ENCODE results near the gene THSD7A. TPM values are rescaled to one million over a fixed set of nuclear protein-coding genes. Genes with fewer than 3 reads are reported as not detected.

The THSD7A gene
- total and polyA plus RNA-seq, 2 of the 13 experiments (the other 11 are each of a cell fraction or from before 2014, with no cell fraction given), result 0.01 to 0.07 TPM

GRCh38 chr7:11779864-11780674 lies 51.9 kb downstream of the THSD7A start:
- no TSS peak for BruUV-seq (replicated peaks)
- TF ChIP-seq ZNF556 (CRISPR knock-in tag; IDR thresholded peaks at IDR 0.05; ENCODE audit: borderline replicate concordance), result no peak
- no peak for TF ChIP-seq DDIT3 (CRISPR knock-in tag; IDR thresholded peaks at IDR 0.05)
- no peak for TF ChIP-seq BHLHE40 (IDR thresholded peaks at IDR 0.05; ENCODE audit: low read length)
- TF ChIP-seq ZNF317 (CRISPR knock-in tag; IDR thresholded peaks at IDR 0.05), result no peak
- no peak for TF ChIP-seq RNF2 (conservative IDR thresholded peaks at IDR 0.05; ENCODE audit: low read depth)
- no peak for TF ChIP-seq NFYC (CRISPR knock-in tag; IDR thresholded peaks at IDR 0.05)
- no peak for TF ChIP-seq RFXANK (CRISPR knock-in tag; IDR thresholded peaks at IDR 0.05)
- no peak for TF ChIP-seq SUZ12 (IDR thresholded peaks at IDR 0.05; ENCODE audit: low read depth, low read length)
- no peak for TF ChIP-seq POLR2A (IDR thresholded peaks at IDR 0.05; ENCODE audit: insufficient read depth in 1 of 2, low read depth in 2 of 2, low read length in 2 of 2)
- intact Hi-C loops (cut with micrococcal nuclease; ENCODE audit: unreplicated experiment), result no loop called here

GRCh38 chr7:11776039-11776438 lies 56.0 kb downstream of the THSD7A start:
- 3% methylated on average over 2 of the region's 2 CpGs for WGBS (ENCODE audit: low lambda C conversion rate)
- Histone ChIP-seq H3K4me2 (ENCODE audit: low read depth, low read length) (no peak overlapping the region), H3K4me1 (ENCODE audit: insufficient read depth, low read length) (no peaks in the 10 kb centered on the region), H3K27me3 (ENCODE audit: control insufficient read depth in 1 of 2, insufficient read depth in 2 of 2, low read length in 2 of 2) (no peaks in the 10 kb centered on the region; a peak in 1 of 5 replicates), H4K20me1 (ENCODE audit: insufficient read depth, low read length) (no peaks in the 10 kb centered on the region), H3K4me3 (replicated peaks in 1 of 3; ENCODE audit: insufficient read depth in 1 of 3, low read depth in 2 of 3, low read length in 3 of 3) (no peak overlapping the region), H3K9me3 (ENCODE audit: low read length) (no peaks in the 10 kb centered on the region), H3K79me2 (ENCODE audit: insufficient read depth, low read length) (no peaks in the 10 kb centered on the region), H3K36me3 (replicated peaks in 1 of 2; ENCODE audit: control insufficient read depth in 1 of 2, insufficient read depth in 2 of 2, low read length in 2 of 2) (no peaks in the 10 kb centered on the region), H3K9ac (ENCODE audit: insufficient read depth, low read depth, low read length) (no peak overlapping the region), H3K27ac (ENCODE audit: extremely low read length, insufficient read depth, low read length) (no peak overlapping the region), H2AFZ (ENCODE audit: low read length) (no peak overlapping the region)
- ATAC-seq (no peak), DNase-seq (ENCODE audit: low spot score) (no peak), FAIRE-seq (no peak)
- in situ Hi-C loops (cut with HindIII; ENCODE audit: extremely low pct_ligation_motif_present, low pct_unique_long_range_greater_than_20kb) (no loop called here), intact Hi-C loops (cut with micrococcal nuclease; ENCODE audit: unreplicated experiment) (no loop called here)
- no TSS peak for BruUV-seq (replicated peaks)
- CTCF ChIA-PET (ENCODE audit: low intra/inter-chr PET ratio, low total read pairs), result no interaction called here
- POLR2A ChIA-PET, result no interaction called here
- TF ChIP-seq ATM (IDR thresholded peaks at IDR 0.05; ENCODE audit: borderline replicate concordance), result no peak
- TF ChIP-seq MXI1 (IDR thresholded peaks at IDR 0.05; ENCODE audit: borderline replicate concordance, low read depth, low read length), result no peak
- TF ChIP-seq ATF2 (CRISPR knock-in tag; IDR thresholded peaks at IDR 0.05), result no peak
- TF ChIP-seq U2AF1 (optimal IDR thresholded peaks at IDR 0.05; ENCODE audit: low read depth, low read length), result no peak
- no peak for TF ChIP-seq RNF2 (conservative IDR thresholded peaks at IDR 0.05; ENCODE audit: low read depth)
- no peak for TF ChIP-seq MATR3 (CRISPR knock-in tag; IDR thresholded peaks at IDR 0.05)
- no peak for TF ChIP-seq YY1 (IDR thresholded peaks at IDR 0.05; ENCODE audit: insufficient read depth, insufficient replicate concordance, low read depth, low read length)
- no peak for TF ChIP-seq KDM5A (IDR thresholded peaks at IDR 0.05; ENCODE audit: borderline replicate concordance, low read length)
- no peak for TF ChIP-seq ZBTB3 (CRISPR knock-in tag; IDR thresholded peaks at IDR 0.05; ENCODE audit: borderline replicate concordance, low read depth)

More at GRCh38 chr7:11779864-11780674, 51.9 kb downstream of the THSD7A start:
- Histone ChIP-seq H3K4me3 (replicated peaks in 1 of 3; ENCODE audit: insufficient read depth in 1 of 3, low read depth in 2 of 3, low read length in 3 of 3) (no peak overlapping the region), H3K4me1 (ENCODE audit: insufficient read depth, low read length) (no peaks in the 10 kb centered on the region), H3K9ac (ENCODE audit: insufficient read depth, low read depth, low read length) (no peak overlapping the region), H3K79me2 (ENCODE audit: insufficient read depth, low read length) (no peaks in the 10 kb centered on the region), H3K4me2 (ENCODE audit: low read depth, low read length) (no peak overlapping the region), H3K27me3 (ENCODE audit: control insufficient read depth in 1 of 2, insufficient read depth in 2 of 2, low read length in 2 of 2) (no peaks in the 10 kb centered on the region), H3K27ac (ENCODE audit: extremely low read length, insufficient read depth, low read length) (no peak overlapping the region), H3K9me3 (ENCODE audit: low read length) (no peaks in the 10 kb centered on the region), H3K36me3 (replicated peaks in 1 of 2; ENCODE audit: control insufficient read depth in 1 of 2, insufficient read depth in 2 of 2, low read length in 2 of 2) (no peaks in the 10 kb centered on the region), H2AFZ (ENCODE audit: low read length) (no peak overlapping the region), H4K20me1 (ENCODE audit: insufficient read depth, low read length) (no peaks in the 10 kb centered on the region)
- ATAC-seq (no peak), FAIRE-seq (no peak), DNase-seq (ENCODE audit: low spot score) (no peak)
- in situ Hi-C loops (cut with HindIII; ENCODE audit: extremely low pct_ligation_motif_present, low pct_unique_long_range_greater_than_20kb), result no loop called here
- 11% methylated on average over 7 of the region's 7 CpGs for WGBS (ENCODE audit: low lambda C conversion rate)
- ChIA-PET CTCF (ENCODE audit: low intra/inter-chr PET ratio, low total read pairs) (no interaction called here), POLR2A (no interaction called here)
